Stimulated activated CD4-positive, alpha-beta T cell treated with anti-CD3 and anti-CD28 coated beads, Interleukin-15, amount 100 ng/mL, for 48 hours (primary cell): ENCODE data around the gene HOXA5.

ENCODE experiments used
- DNase-seq, 2 donors: peaks; one replicate each; pipeline ENCODE4 v3.0.0-alpha.2; 2020; ENCODE audit warnings: low read depth in 2 of 2

Gene HOXA5

GRCh38 chr7:27148756-27149641 lies 5.5 kb upstream of the HOXA5 start:
- DNase-seq = no peak

GRCh38 chr7:27148031-27148755 lies 4.7 kb upstream of the HOXA5 start:
- DNase-seq = no peak

GRCh38 chr7:27147199-27148030 lies 3.9 kb upstream of the HOXA5 start, which contains the start of gene HOXA6:
TSS of gene HOXA6 (minus strand) at chr7:27147774. CDS start at chr7:27147749, 25 bp downstream.
- DNase-seq = no peak

- no peak for DNase-seq
Observed at GRCh38 chr7:27146491-27147198, 3.2 kb upstream of the HOXA5 start.

DNA sequence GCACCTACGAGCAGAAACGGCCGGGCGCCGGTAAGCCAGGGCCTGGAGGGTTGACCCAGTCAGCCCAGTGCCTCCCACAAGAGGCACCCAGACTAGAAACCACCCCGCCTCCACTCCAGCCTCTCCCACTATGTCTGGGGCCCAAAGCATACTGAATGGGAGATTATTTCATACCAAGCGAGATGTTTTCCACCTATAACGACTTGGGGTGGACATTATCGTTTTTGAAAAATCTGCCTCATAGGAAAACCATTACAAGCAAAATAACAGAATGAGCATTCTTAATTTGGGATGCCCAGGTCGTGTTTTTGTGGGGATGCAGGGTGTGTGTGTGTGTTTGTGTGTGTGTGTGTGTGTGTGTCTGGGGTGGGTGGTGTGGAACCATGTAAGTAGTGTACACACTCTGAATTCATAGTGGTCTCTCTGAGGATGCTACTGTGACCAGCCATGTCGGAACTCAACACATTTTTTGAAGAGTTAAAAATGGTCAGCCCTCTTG lies 2.5 kb upstream of the HOXA5 start:
- no peak for DNase-seq

DNA sequence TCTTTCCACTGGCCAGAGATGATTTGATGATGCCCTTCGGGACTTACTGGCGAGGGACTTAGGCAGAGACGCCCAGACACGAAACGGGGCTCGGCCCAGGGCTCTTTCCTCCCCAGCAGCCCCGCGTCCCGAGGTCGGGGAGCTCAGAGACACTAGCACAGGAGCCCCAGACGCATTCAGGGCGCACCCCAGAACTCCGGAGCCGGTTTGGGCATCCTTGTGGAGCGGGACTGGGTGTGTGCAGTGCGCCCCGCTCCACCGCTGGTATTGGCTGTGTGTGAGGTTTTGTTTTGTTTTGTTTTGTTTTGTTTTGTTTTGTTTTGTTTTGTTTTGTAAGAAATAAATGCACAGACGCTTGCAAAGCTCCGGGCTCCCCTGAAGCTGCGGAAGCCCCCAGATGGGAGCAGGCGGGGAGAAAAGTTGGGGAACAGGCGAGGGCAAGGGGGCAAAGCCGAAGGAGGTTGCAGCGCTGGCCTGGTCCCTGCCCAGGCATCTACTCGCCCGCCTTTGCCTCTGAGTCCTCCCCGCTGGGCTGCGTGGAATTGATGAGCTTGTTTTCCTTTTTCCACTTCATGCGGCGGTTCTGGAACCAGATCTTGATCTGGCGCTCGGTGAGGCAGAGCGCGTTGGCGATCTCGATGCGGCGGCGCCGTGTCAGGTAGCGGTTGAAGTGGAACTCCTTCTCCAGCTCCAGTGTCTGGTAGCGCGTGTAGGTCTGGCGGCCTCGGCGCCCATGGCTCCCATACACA lies 1.9 kb upstream of the HOXA5 start:
- DNase-seq = no peak

DNA sequence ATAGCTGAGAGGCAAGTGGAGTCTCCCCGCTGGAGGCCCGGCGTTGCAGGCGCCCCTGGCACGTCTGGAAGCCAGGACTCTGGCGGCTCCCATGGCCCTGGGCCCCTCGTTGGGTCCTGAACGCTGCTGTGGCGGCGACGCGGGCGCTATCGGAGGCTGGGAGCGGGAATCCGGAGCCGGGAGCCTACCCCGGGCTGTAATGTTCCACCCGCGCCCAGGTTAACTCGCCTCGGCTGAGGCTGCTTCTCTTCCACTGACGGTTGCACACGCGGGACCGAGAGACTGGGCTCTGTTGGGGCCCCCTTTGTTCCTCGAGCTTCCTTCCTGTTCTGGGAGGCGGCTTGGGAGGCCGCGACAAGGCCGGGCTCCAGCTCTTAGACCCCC lies 1.3 kb upstream of the HOXA5 start:
- no peak for DNase-seq

- DNase-seq = no peak
Observed at GRCh38 chr7:27143950-27144780, 684 bp upstream of the HOXA5 start.

DNA sequence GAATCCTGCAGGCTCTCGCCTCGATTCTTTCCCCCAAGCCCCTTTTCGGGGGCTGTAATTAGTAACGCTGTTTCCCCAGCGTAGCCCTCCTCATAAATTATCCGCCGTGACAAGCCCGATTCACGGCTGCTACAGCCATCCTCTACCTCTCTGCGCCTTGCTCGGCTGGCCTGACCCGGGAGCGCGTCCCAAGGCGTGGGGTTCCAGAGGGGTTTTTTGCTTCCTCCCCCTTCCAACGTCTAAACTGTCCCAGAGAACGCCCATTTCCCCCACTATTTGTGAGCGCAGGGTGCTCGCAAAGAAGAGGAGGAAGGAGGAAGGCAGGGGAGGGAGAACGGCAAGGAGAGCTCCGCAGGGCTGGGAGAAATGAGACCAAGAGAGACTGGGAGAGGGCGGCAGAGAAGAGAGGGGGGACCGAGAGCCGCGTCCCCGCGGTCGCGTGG lies 880 bp downstream of the HOXA5 start:
- no peak for DNase-seq

DNA sequence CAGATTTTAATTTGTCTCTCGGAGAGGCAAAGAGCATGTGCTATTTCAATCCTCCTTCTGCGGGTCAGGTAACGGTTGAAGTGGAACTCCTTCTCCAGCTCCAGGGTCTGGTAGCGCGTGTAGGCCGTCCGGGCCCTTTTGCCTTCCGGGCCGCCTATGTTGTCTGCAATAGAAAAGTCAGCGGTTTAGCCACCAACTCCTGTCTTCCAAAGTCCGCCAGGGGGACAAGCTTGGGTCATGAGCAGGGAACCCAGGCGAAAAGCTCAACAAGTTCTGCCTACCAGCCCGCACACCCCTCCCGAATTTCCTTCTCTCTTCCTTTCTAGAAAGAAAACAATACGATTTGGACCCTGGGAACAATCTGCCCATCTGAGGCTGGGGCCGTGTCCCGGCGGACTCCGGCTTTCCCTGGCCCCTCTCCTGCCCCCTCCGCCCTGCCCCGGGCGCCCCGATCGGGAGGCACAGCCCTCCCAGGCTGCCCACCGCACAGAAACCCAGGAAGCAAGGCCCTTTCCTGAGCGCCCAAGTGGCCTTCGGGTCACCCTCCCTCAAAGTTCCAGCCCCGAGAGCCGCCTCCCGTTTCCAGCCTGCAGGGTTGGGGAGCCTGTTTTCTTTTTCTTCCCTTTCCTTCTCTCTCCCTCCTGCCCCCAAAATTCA lies 1.4 kb downstream of the HOXA5 start:
- DNase-seq = no peak

- DNase-seq = no peak
Observed at GRCh38 chr7:27141137-27141922, 2.2 kb downstream of the HOXA5 start.

- DNase-seq = no peak
Observed at GRCh38 chr7:27140126-27140857, 3.2 kb downstream of the HOXA5 start.

GRCh38 chr7:27139334-27140125 lies 4.0 kb downstream of the HOXA5 start:
- no peak for DNase-seq

- no peak for DNase-seq
Observed at GRCh38 chr7:27138985-27139333, 4.5 kb downstream of the HOXA5 start.

DNA sequence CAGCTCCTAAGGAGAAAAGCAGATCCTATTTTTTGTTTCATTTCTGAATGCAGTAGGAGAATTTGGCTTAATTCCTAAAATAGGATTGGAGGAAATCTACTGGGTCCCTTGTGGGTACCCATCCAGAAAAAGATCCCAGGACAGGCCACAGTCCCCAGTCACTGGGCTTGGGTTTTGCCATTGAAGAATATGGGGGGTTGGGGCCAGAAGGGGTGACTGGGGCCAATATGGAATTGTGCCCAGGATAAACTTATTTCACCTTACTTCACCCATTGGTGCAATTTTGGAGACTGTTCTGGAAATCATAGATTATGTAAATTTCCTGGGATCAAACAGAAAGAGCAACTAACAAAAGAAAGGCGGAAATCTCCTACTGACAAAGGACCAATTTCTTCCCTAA lies 5.0 kb downstream of the HOXA5 start:
- DNase-seq = no peak

- no peak for DNase-seq
Observed at GRCh38 chr7:27137640-27138315, 5.7 kb downstream of the HOXA5 start.
